Effector memory CD4-positive, alpha-beta T cell (primary cell): ENCODE measurements around the gene SEC14L1.

ENCODE experiments used
- DNase-seq, 3 donors: peaks; one replicate each; pipeline ENCODE4 v3.0.0-alpha.2; 2020
- H3K27ac ChIP-seq: 2 replicates; pipeline ENCODE4 v1.7.0; 2013; ENCODE audit warnings: mild to moderate bottlenecking, low read length, moderate library complexity; ENCODE audit not compliant: insufficient read depth, poor library complexity, severe bottlenecking
- H3K27me3 ChIP-seq: replicated peaks from 2 replicates; pipeline ENCODE4 v1.7.0; 2013; ENCODE audit warnings: mild to moderate bottlenecking, low read length; ENCODE audit not compliant: insufficient read depth, control insufficient read depth, poor library complexity, severe bottlenecking
- H3K36me3 ChIP-seq: 2 replicates; pipeline ENCODE4 v1.7.0; 2013; ENCODE audit warnings: mild to moderate bottlenecking, low read length, moderate library complexity; ENCODE audit not compliant: control insufficient read depth, insufficient read depth
- H3K4me1 ChIP-seq: 2 replicates; pipeline ENCODE4 v1.7.0; 2013; ENCODE audit warnings: low read length, mild to moderate bottlenecking; ENCODE audit not compliant: control insufficient read depth, insufficient read depth, poor library complexity, severe bottlenecking
- H3K4me3 ChIP-seq: 2 replicates; pipeline ENCODE4 v1.7.0; 2013; ENCODE audit warnings: low read length, low read depth, mild to moderate bottlenecking; ENCODE audit not compliant: insufficient read depth, poor library complexity, severe bottlenecking
- H3K9me3 ChIP-seq: 2 replicates; pipeline ENCODE4 v1.7.0; 2013; ENCODE audit warnings: mild to moderate bottlenecking, low read length, moderate library complexity; ENCODE audit not compliant: control insufficient read depth

The SEC14L1 gene

GRCh38 chr17:77210946-77211541, 70.3 kb downstream of the SEC14L1 start:
- Histone ChIP-seq H3K27ac (no peak overlapping the region), H3K4me3 (no peak overlapping the region), H3K4me1 (no peaks in the 10 kb centered on the region), H3K9me3 (no peaks in the 10 kb centered on the region), H3K27me3 (no peaks in the 10 kb centered on the region), H3K36me3 (peaks cover 80% of the 10 kb centered on the region)
- no peak for DNase-seq

- Histone ChIP-seq H3K9me3 (no peaks in the 10 kb centered on the region), H3K4me1 (no peaks in the 10 kb centered on the region), H3K27me3 (no peaks in the 10 kb centered on the region), H3K4me3 (no peak overlapping the region), H3K36me3 (peaks cover 78% of the 10 kb centered on the region), H3K27ac (no peak overlapping the region)
- DNase-seq: no peak
These were observed 70.9 kb downstream of the SEC14L1 start for GRCh38 chr17:77211681-77212080.

- DNase-seq: no peak
- H3K9me3 ChIP-seq: no peaks in the 10 kb centered on the region
- H3K4me3 ChIP-seq: no peak overlapping the region
- peaks cover 82% of the 10 kb centered on the region for H3K36me3 ChIP-seq
- no peak overlapping the region for H3K27ac ChIP-seq
- H3K4me1 ChIP-seq: no peaks in the 10 kb centered on the region
- H3K27me3 ChIP-seq: no peaks in the 10 kb centered on the region
These were observed 71.5 kb downstream of the SEC14L1 start for GRCh38 chr17:77212081-77212832.

GRCh38 chr17:77212833-77213777, 72.3 kb downstream of the SEC14L1 start:
- H3K27me3 ChIP-seq: no peaks in the 10 kb centered on the region
- H3K4me1 ChIP-seq: no peaks in the 10 kb centered on the region
- no peaks in the 10 kb centered on the region for H3K9me3 ChIP-seq
- no peak overlapping the region for H3K4me3 ChIP-seq
- H3K36me3 ChIP-seq: peaks cover 77% of the 10 kb centered on the region
- no peak overlapping the region for H3K27ac ChIP-seq
- DNase-seq: no peak

- Histone ChIP-seq H3K4me3 (no peak overlapping the region), H3K27me3 (no peaks in the 10 kb centered on the region), H3K36me3 (peaks cover 74% of the 10 kb centered on the region), H3K27ac (no peak overlapping the region), H3K4me1 (no peaks in the 10 kb centered on the region), H3K9me3 (no peaks in the 10 kb centered on the region)
- DNase-seq: no peak
These were observed 73.0 kb downstream of the SEC14L1 start for GRCh38 chr17:77213778-77214132.

GRCh38 chr17:77214328-77214727, 73.6 kb downstream of the SEC14L1 start:
- DNase-seq: no peak
- H3K36me3 ChIP-seq: peaks cover 69% of the 10 kb centered on the region
- H3K9me3 ChIP-seq: no peaks in the 10 kb centered on the region
- no peak overlapping the region for H3K4me3 ChIP-seq
- H3K4me1 ChIP-seq: no peaks in the 10 kb centered on the region
- H3K27me3 ChIP-seq: no peaks in the 10 kb centered on the region
- no peak overlapping the region for H3K27ac ChIP-seq

- peaks cover 64% of the 10 kb centered on the region for H3K36me3 ChIP-seq
- H3K27ac ChIP-seq: no peak overlapping the region
- H3K9me3 ChIP-seq: no peaks in the 10 kb centered on the region
- no peak for DNase-seq
- no peaks in the 10 kb centered on the region for H3K4me1 ChIP-seq
- no peaks in the 10 kb centered on the region for H3K27me3 ChIP-seq
- H3K4me3 ChIP-seq: no peak overlapping the region
These were observed 74.0 kb downstream of the SEC14L1 start for GRCh38 chr17:77214743-77215142.

GRCh38 chr17:77215281-77215680, 74.5 kb downstream of the SEC14L1 start:
- Histone ChIP-seq H3K9me3 (no peaks in the 10 kb centered on the region), H3K27ac (no peak overlapping the region), H3K4me3 (no peak overlapping the region), H3K36me3 (peaks cover 59% of the 10 kb centered on the region), H3K27me3 (no peaks in the 10 kb centered on the region), H3K4me1 (no peaks in the 10 kb centered on the region)
- DNase-seq: no peak

- Histone ChIP-seq H3K36me3 (peaks cover 47% of the 10 kb centered on the region), H3K9me3 (no peaks in the 10 kb centered on the region), H3K4me3 (no peak overlapping the region), H3K27ac (no peak overlapping the region), H3K27me3 (no peaks in the 10 kb centered on the region), H3K4me1 (no peaks in the 10 kb centered on the region)
- no peak for DNase-seq
These were observed 75.7 kb downstream of the SEC14L1 start for GRCh38 chr17:77216486-77216885.

- no peaks in the 10 kb centered on the region for H3K9me3 ChIP-seq
- H3K4me3 ChIP-seq: no peak overlapping the region
- no peaks in the 10 kb centered on the region for H3K27me3 ChIP-seq
- no peaks in the 10 kb centered on the region for H3K4me1 ChIP-seq
- H3K36me3 ChIP-seq: peaks cover 41% of the 10 kb centered on the region
- H3K27ac ChIP-seq: no peak overlapping the region
- DNase-seq: no peak
These were observed 76.4 kb downstream of the SEC14L1 start for GRCh38 chr17:77217123-77217522.
